Transverse colon (tissue), 4 donors: ENCODE measurements around the gene TNFSF10.

Experiments
- CTCF ChIP-seq, 5 experiments: fragments of 200-600 bp in 3 of 5; fragments of 450-650 bp in 2 of 5; sonication (generic) in 3 of 5; IDR thresholded peaks; 1 replicate in 2 of 5; 2 replicates in 3 of 5; pipeline ENCODE4 v1.5.1; 2016 to 2017; ENCODE audit warnings: antibody characterized with exemption in 5 of 5, inconsistent platforms in 3 of 5, mild to moderate bottlenecking in 2 of 5, moderate library complexity in 1 of 5
- EP300 ChIP-seq: sonication (generic); formaldehyde crosslinking; IDR thresholded peaks from one replicate; pipeline ENCODE4 v1.6.1; 2017; ENCODE audit warnings: antibody characterized with exemption, low read depth
- POLR2A ChIP-seq: fragments of 450-650 bp; IDR thresholded peaks from one replicate; pipeline ENCODE4 v1.6.1; 2016; ENCODE audit warnings: antibody characterized with exemption, mild to moderate bottlenecking, moderate library complexity
- POLR2AphosphoS5 ChIP-seq, 3 donors: sonication (generic); formaldehyde crosslinking; IDR thresholded peaks; one replicate each; pipeline ENCODE4 v1.6.1; 2016; ENCODE audit warnings: antibody characterized with exemption in 3 of 3

- TF ChIP-seq CTCF (IDR thresholded peaks at IDR 0.05) = no peak
- no peak for TF ChIP-seq POLR2AphosphoS5 (IDR thresholded peaks at IDR 0.05)
- no peak for TF ChIP-seq POLR2A
- no peak for TF ChIP-seq EP300
These were observed 20.7 kb upstream of the TNFSF10 start for GRCh38 chr3:172543884-172544283.
